ENCODE measurements around the gene CELF2. TPM values are rescaled to one million over a fixed set of nuclear protein-coding genes. Genes with fewer than 3 reads are reported as not detected.

Gene CELF2
- total RNA-seq, 1 donor from 2014 or later, result 134 TPM

- peak overlapping the region; percentile 57 for H3K27ac Mint-ChIP-seq
- intact Hi-C loops (cut with micrococcal nuclease), result no loop called here
- H3K36me3 Mint-ChIP-seq (ENCODE audit: low read depth), result peaks cover 78% of the 10 kb centered on the region
- H3K4me1 Mint-ChIP-seq (ENCODE audit: low read depth), result peaks cover 23% of the 10 kb centered on the region
- no peak overlapping the region for H3K4me3 Mint-ChIP-seq (ENCODE audit: low read depth)
- no peak for DNase-seq (ENCODE audit: low spot score)
- H3K9me3 Mint-ChIP-seq, result no peaks in the 10 kb centered on the region
- H3K27me3 Mint-ChIP-seq (ENCODE audit: low read depth), result no peaks in the 10 kb centered on the region
Measured at GRCh38 chr10:11252887-11253286, 235.2 kb downstream of the CELF2 start.

- Mint-ChIP-seq H3K36me3 (ENCODE audit: low read depth) (peaks cover 83% of the 10 kb centered on the region), H3K4me3 (ENCODE audit: low read depth) (no peak overlapping the region), H3K27me3 (ENCODE audit: low read depth) (no peaks in the 10 kb centered on the region), H3K4me1 (ENCODE audit: low read depth) (peaks cover 25% of the 10 kb centered on the region), H3K9me3 (no peaks in the 10 kb centered on the region), H3K27ac (peak overlapping the region; percentile 57)
- intact Hi-C loops (cut with micrococcal nuclease), result no loop called here
- DNase-seq (ENCODE audit: low spot score), result no peak
Measured at GRCh38 chr10:11253385-11254002, 235.8 kb downstream of the CELF2 start.

- DNase-seq (ENCODE audit: low spot score), result no peak
- H3K36me3 Mint-ChIP-seq (ENCODE audit: low read depth), result peaks cover 87% of the 10 kb centered on the region
- H3K27ac Mint-ChIP-seq, result peak overlapping the region; percentile 35
- intact Hi-C loops (cut with micrococcal nuclease), result no loop called here
- H3K9me3 Mint-ChIP-seq, result no peaks in the 10 kb centered on the region
- H3K27me3 Mint-ChIP-seq (ENCODE audit: low read depth), result no peaks in the 10 kb centered on the region
- H3K4me3 Mint-ChIP-seq (ENCODE audit: low read depth), result no peak overlapping the region
- H3K4me1 Mint-ChIP-seq (ENCODE audit: low read depth), result peaks cover 24% of the 10 kb centered on the region
Measured at GRCh38 chr10:11255156-11255555, 237.5 kb downstream of the CELF2 start.

GRCh38 chr10:11255796-11256444 is 238.2 kb downstream of the CELF2 start:
- DNase-seq (ENCODE audit: low spot score), result no peak
- Mint-ChIP-seq H3K27me3 (ENCODE audit: low read depth) (no peaks in the 10 kb centered on the region), H3K27ac (peak overlapping the region; percentile 42), H3K4me1 (ENCODE audit: low read depth) (peaks cover 27% of the 10 kb centered on the region), H3K9me3 (no peaks in the 10 kb centered on the region), H3K4me3 (ENCODE audit: low read depth) (no peak overlapping the region), H3K36me3 (ENCODE audit: low read depth) (peaks cover 87% of the 10 kb centered on the region)
- intact Hi-C loops (cut with micrococcal nuclease), result no loop called here

- H3K9me3 Mint-ChIP-seq, result no peaks in the 10 kb centered on the region
- peaks cover 31% of the 10 kb centered on the region for H3K4me1 Mint-ChIP-seq (ENCODE audit: low read depth)
- H3K36me3 Mint-ChIP-seq (ENCODE audit: low read depth), result peaks cover 90% of the 10 kb centered on the region
- intact Hi-C loops (cut with micrococcal nuclease), result no loop called here
- no peaks in the 10 kb centered on the region for H3K27me3 Mint-ChIP-seq (ENCODE audit: low read depth)
- no peak overlapping the region for H3K4me3 Mint-ChIP-seq (ENCODE audit: low read depth)
- H3K27ac Mint-ChIP-seq, result peak overlapping the region; percentile 70
- DNase-seq (ENCODE audit: low spot score), result no peak
Measured at GRCh38 chr10:11256896-11257295, 239.2 kb downstream of the CELF2 start.

GRCh38 chr10:11257440-11258090 is 239.9 kb downstream of the CELF2 start:
- peaks cover 91% of the 10 kb centered on the region for H3K36me3 Mint-ChIP-seq (ENCODE audit: low read depth)
- no peaks in the 10 kb centered on the region for H3K27me3 Mint-ChIP-seq (ENCODE audit: low read depth)
- no peak overlapping the region for H3K4me3 Mint-ChIP-seq (ENCODE audit: low read depth)
- intact Hi-C loops (cut with micrococcal nuclease), result no loop called here
- peak overlapping the region; percentile 58 for H3K27ac Mint-ChIP-seq
- H3K9me3 Mint-ChIP-seq, result no peaks in the 10 kb centered on the region
- H3K4me1 Mint-ChIP-seq (ENCODE audit: low read depth), result peaks cover 37% of the 10 kb centered on the region
- DNase-seq (ENCODE audit: low spot score), result no peak

- Mint-ChIP-seq H3K27ac (peak overlapping the region; percentile 18), H3K4me3 (ENCODE audit: low read depth) (no peak overlapping the region), H3K36me3 (ENCODE audit: low read depth) (peaks cover 92% of the 10 kb centered on the region), H3K27me3 (ENCODE audit: low read depth) (no peaks in the 10 kb centered on the region), H3K9me3 (no peaks in the 10 kb centered on the region), H3K4me1 (ENCODE audit: low read depth) (peaks cover 46% of the 10 kb centered on the region)
- no peak for DNase-seq (ENCODE audit: low spot score)
- intact Hi-C loops (cut with micrococcal nuclease), result no loop called here
Measured at GRCh38 chr10:11260170-11260569, 242.5 kb downstream of the CELF2 start.

GRCh38 chr10:11261143-11261542 is 243.5 kb downstream of the CELF2 start:
- H3K4me1 Mint-ChIP-seq (ENCODE audit: low read depth), result peaks cover 52% of the 10 kb centered on the region
- H3K36me3 Mint-ChIP-seq (ENCODE audit: low read depth), result peaks cover 91% of the 10 kb centered on the region
- H3K27ac Mint-ChIP-seq, result peak overlapping the region; percentile 42
- intact Hi-C loops (cut with micrococcal nuclease), result no loop called here
- no peak overlapping the region for H3K4me3 Mint-ChIP-seq (ENCODE audit: low read depth)
- DNase-seq (ENCODE audit: low spot score), result no peak
- H3K9me3 Mint-ChIP-seq, result no peaks in the 10 kb centered on the region
- H3K27me3 Mint-ChIP-seq (ENCODE audit: low read depth), result no peaks in the 10 kb centered on the region

GRCh38 chr10:11261687-11262493 is 244.2 kb downstream of the CELF2 start:
- intact Hi-C loops (cut with micrococcal nuclease), result loop anchor here (2.0 kb wide), 1 partner anchor 17 kb away; no protein-coding TSS in a partner anchor
- Mint-ChIP-seq H3K36me3 (ENCODE audit: low read depth) (peaks cover 93% of the 10 kb centered on the region), H3K4me1 (ENCODE audit: low read depth) (peaks cover 52% of the 10 kb centered on the region), H3K27me3 (ENCODE audit: low read depth) (no peaks in the 10 kb centered on the region), H3K4me3 (ENCODE audit: low read depth) (no peak overlapping the region), H3K9me3 (no peaks in the 10 kb centered on the region), H3K27ac (peak overlapping the region; percentile 67)
- no peak for DNase-seq (ENCODE audit: low spot score)

GRCh38 chr10:11262494-11263345 is 245.0 kb downstream of the CELF2 start:
- peaks cover 50% of the 10 kb centered on the region for H3K4me1 Mint-ChIP-seq (ENCODE audit: low read depth)
- H3K27ac Mint-ChIP-seq, result peak overlapping the region; percentile 67
- no peaks in the 10 kb centered on the region for H3K9me3 Mint-ChIP-seq
- H3K36me3 Mint-ChIP-seq (ENCODE audit: low read depth), result peaks cover 93% of the 10 kb centered on the region
- no peak overlapping the region for H3K4me3 Mint-ChIP-seq (ENCODE audit: low read depth)
- intact Hi-C loops (cut with micrococcal nuclease), result loop anchor here (2.0 kb wide), 1 partner anchor 18 kb away; no protein-coding TSS in a partner anchor
- no peak for DNase-seq (ENCODE audit: low spot score)
- no peaks in the 10 kb centered on the region for H3K27me3 Mint-ChIP-seq (ENCODE audit: low read depth)

- H3K4me1 Mint-ChIP-seq (ENCODE audit: low read depth), result peaks cover 49% of the 10 kb centered on the region
- no peak for DNase-seq (ENCODE audit: low spot score)
- peaks cover 92% of the 10 kb centered on the region for H3K36me3 Mint-ChIP-seq (ENCODE audit: low read depth)
- intact Hi-C loops (cut with micrococcal nuclease), result loop anchor here (2.0 kb wide), 1 partner anchor 19 kb away; no protein-coding TSS in a partner anchor
- H3K27me3 Mint-ChIP-seq (ENCODE audit: low read depth), result no peaks in the 10 kb centered on the region
- no peaks in the 10 kb centered on the region for H3K9me3 Mint-ChIP-seq
- no peak overlapping the region for H3K4me3 Mint-ChIP-seq (ENCODE audit: low read depth)
- H3K27ac Mint-ChIP-seq, result peak overlapping the region; percentile 20
Measured at GRCh38 chr10:11263767-11264166, 246.1 kb downstream of the CELF2 start.
